Measurements from ENCODE around the gene LONP1.
"Not testable (repeated sequence)": the region's sequence is repeated elsewhere in the genome, so short reads cannot be mapped to it uniquely, and the experiment has no call there.

Gene LONP1

DNA sequence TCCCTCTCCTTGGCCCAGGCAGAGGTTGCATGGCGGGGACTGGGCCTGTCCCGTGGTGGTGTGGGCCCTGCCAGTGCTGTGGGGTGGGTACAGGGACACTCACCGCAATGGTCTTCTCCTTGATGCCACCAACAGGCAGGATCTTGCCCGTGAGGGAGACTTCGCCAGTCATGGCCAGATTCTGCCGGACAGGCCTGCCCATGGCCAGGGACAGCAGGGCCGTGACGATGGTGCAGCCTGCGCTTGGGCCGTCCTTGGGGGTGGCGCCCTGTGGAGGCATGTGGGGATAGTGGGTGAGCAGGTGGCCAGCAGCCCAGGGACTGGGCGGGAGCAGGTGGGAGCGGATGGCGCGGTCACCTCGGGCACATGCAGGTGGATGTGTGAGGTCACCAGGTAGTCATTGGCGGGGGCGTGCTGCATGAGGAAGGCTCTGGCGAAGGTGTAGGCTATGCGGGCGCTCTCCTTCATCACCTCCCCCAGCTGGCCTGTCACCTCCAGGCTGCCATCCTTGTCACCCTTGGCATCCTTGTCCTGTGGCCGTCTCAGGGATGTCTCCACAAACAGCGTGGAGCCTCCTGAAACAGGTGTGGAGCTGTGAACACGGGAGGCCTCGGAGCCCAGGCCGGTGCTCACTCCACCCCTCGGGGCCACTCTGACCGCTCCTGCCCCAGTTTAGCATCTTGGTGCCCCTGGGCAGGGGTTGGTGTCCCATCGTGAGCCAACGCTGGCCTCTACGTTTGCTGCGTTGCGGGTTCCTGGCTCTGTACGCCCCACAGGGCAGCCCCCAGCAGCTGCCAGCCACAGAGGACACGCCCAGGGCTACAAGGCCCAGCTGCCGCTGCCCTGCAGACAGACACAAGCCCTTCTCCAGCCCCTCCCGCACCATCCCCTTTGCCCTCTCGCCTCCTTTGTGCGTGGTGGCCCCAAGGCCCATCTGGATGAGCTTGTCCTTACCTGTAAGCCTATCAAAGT, 26.5 kb downstream of the LONP1 start:
- no peak for DNase-seq (ENCODE audit: low read depth in 2 of 2)

DNA sequence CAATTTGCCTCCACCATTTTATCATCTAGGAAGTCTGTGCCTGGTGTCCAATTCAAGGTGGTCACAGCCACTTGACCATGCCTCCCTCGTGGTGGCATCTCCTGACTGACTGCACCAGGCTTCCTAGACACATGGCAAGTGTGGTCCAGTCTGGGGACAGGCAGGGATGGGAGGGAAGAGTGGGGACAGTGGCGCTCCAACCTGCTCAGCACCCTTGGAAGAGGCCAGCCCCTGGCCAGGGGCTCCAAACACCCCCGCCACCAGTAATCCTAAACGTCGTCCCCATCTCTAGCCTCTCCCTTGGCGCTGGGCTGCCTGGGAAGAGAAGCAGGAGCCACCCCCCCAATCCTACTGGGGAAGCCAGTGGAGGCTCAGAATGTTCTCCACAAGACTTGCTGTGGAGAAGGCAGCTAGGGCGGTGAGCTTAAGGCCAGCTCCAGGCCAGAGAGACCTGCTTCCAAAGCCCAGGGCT, 27.2 kb downstream of the LONP1 start:
- DNase-seq (ENCODE audit: low read depth in 2 of 2) = no peak

DNA sequence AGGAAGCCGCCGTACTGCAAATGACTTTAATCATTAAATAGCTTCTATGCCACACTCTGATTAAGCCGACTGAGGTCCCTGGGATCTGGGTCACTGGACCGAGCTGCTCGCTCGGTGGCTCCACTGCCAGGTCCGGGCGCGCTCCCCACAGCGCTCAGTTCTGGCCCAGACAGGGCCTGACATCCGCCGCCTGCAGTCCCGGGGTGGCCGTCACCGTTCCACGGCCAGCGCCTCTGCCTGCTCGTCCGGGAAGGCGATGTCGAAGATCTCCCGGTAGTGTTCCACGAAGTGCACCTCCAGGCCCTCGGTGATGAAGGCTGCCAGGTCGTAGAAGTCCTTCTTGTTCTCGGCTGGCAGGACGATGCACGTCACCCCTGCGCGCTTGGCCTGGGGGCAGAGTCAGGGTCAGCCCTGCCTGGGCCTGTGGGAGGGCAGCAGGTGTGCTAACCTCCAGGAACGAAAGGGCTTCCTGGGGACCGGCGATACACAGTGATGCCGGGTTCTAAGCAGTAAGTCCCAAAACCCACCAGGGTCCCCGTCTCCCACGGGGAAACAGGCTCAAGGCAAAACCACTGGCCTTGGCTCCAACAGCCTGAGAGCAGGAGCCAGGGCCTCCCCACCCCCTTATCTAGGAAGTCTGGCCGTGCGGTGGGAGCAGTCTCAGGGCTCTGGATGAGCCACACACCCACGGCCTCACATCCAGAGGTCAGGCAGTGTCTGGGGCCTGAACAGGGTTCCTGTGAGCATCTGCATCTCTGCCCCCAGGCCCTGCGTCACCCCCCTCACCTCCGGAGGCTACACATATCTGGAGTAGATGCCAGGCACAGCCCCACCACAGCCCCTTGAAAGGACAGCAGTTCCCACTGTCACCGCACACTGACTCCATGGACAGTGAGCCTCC, 27.9 kb downstream of the LONP1 start:
- DNase-seq (ENCODE audit: low read depth in 2 of 2) = no peak

DNA sequence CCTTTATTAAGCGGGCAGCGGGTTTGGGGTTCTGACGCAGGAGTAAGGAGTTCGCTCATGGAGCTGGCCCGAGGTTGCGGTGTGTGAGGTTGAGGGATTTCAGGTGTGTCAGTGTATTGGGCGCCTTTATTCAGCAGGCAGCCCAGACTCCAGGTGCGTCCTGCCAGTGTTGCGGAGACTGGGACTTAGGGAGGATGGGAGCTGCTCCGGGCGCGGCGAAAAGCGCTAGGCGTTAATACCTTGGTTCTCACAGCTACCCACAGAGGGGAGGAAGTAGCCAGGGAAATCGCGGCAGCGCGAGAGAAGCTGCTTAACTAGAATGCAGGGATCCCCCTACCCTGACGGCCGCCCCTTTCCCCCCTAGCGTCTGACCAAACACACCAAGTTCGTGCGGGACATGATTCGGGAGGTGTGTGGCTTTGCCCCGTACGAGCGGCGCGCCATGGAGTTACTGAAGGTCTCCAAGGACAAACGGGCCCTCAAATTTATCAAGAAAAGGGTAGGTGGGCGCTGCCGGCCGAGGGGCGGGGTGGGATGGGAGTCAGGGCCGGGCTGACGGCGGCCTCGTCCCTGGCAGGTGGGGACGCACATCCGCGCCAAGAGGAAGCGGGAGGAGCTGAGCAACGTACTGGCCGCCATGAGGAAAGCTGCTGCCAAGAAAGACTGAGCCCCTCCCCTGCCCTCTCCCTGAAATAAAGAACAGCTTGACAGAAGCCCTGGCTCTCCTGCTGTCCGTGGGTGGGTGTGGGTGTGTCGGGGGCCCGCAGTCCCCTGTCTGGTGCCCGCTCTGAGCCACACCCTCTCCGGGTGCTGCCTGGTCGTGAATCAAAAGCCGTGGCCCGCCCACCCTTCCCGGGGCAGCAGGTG, 28.8 kb downstream of the LONP1 start:
- DNase-seq (ENCODE audit: low read depth in 2 of 2) = peak; percentile 42 to 62

DNA sequence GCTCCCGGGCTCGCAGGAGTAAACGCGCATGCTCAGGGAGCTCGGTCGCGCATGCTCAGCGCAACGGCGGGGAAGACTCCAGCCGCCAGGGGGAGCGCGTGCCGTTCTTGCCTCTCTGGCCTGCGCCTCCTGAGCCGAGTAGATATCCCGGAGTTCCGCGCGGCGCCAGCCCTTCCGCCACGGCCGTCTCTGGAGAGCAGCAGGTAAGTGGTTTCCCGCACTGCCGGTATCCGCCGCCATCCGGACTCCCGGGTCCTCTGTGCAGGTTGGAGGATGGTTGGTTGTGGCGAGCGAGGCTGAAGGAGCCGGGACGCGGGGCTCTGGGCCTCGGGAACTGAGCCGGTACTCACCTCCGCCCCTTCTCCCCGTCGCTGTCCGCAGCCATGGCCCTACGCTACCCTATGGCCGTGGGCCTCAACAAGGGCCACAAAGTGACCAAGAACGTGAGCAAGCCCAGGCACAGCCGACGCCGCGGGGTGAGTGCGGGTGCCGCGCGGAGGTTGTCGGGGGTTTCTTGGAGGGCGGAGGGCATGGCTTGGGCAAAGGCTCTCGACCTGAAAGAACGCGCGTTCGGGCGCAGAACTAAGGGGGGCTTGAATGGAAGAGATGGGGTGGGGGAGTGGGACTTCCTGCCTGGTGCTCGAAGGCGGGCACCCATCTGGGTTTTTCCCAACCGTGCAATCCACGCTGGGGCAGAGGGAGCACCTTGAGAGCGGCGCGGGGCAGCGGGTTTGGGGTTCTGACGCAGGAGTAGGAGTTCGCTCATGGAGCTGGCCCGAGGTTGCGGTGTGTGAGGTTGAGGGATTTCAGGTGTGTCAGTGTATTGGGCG, 29.6 kb downstream of the LONP1 start, which contains the start of gene RPL36:
TSS of gene RPL36 (plus strand) at position 171 of the 830 bp plus-strand sequence. CDS start at position 384, 213 bp downstream.
- peak; percentile 94 to 98 for DNase-seq (ENCODE audit: low read depth in 2 of 2)

DNA sequence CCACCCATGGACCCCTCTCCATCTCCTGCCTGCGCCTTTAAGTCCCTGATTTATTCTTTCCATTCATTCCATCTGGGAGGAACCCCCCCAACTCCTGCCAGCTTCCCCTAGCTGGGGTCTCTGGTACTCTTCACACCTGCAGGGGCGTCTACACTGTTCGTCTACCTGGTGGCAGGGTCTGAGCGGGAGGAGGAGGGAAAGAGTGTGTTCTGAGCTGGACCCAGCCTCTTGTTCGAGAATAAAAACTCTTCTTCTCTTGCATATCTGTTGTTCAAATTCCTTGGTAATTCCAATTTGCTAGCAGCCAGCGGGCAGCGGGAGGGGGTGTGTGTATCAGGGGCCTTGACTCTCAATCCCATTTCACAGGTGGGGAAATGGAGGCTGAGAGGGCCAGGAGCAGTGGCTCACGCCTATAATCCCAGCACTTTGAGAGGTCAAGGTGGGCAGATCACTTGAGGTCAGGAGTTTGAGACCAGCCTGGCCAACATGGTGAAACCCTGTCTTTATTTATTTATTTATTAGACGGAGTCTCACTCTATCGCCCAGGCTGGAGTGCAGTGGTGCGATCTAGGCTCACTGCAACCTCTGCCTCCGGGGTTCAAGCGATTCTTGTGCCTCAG, 31.6 kb downstream of the LONP1 start:
- not testable (repeated sequence) for DNase-seq (ENCODE audit: low read depth in 2 of 2)

DNA sequence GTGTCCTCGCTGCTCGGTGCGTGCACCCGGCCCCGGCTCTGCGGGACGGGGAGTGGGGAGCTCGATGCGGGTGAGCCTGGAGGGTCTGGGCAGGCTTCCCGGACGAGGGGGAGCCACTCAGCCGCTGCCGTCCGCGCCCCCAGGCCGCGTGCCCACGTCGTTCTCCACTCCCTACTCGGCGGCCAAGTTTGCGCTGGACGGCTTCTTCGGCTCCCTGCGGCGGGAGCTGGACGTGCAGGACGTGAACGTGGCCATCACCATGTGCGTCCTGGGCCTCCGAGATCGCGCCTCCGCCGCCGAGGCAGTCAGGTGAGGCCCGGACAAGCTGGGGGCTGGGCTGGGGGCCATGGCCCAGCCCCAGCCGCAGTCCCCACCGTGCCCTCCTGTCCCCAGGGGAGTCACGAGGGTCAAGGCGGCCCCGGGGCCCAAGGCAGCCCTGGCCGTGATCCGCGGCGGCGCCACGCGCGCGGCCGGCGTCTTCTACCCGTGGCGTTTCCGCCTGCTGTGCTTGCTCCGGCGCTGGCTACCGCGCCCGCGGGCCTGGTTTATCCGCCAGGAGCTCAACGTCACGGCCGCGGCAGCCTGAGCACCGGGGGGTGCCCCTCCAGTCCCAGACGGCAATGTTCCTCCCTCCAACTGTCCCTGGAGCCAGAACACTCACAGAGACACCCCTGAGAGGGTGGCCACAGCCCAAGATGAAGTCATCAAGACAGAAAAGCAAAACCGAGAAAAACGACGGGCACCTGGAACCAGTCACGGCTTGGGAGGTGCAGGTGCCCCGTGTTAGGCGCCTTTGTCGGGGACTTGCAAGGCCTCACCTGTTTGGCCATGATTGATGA, 32.4 kb downstream of the LONP1 start:
- DNase-seq (ENCODE audit: low read depth in 2 of 2) = no peak

DNA sequence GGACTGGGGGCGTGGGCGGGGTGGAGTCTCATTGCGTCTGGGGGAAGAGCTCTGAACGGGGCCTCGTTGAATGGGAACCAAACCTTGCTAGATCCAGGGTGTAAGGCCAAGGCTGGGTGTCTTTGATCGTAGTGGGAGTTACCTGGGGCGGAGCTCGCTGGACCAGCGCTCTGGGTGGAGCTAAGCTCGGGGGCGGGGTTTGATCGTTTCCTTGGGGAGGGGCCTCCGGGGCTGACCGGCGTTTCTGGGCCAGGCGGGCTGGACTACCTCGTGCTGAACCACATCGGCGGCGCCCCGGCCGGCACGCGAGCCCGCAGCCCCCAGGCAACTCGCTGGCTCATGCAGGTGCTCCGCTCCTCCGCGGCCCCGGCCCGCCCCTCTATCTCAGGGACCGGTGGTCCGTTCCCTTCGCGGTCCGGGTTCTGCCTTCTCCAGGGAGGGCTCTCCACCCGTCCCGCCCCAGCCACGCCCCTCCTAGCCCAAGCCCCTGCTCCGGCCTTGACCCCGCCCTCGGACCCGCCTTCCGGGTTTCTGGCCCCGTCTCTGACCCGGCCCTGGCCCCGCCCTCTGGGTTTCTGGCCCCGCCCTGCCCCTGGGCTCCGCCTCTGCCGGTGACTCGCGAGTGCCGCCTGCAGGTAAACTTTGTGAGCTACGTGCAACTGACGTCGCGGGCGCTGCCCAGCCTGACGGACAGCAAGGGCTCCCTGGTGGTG, 33.1 kb downstream of the LONP1 start:
- peak; percentile 91 to 95 for DNase-seq (ENCODE audit: low read depth in 2 of 2)

DNA sequence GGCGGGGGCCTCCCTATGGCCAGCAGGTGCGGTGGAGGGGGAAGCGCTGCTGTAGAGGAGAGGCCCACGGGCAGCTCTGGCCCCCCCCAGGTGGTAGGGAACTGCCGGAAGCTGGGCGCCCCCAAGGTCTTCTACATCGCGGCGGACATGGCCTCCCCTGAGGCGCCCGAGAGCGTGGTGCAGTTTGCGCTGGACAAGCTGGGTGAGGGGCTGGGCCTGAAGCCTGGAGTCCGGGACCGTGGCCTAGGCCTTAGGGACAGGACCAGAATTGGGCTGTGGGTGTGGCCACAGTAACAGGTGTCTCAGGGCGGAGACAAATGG, 33.7 kb downstream of the LONP1 start:
- no peak for DNase-seq (ENCODE audit: low read depth in 2 of 2)

DNA sequence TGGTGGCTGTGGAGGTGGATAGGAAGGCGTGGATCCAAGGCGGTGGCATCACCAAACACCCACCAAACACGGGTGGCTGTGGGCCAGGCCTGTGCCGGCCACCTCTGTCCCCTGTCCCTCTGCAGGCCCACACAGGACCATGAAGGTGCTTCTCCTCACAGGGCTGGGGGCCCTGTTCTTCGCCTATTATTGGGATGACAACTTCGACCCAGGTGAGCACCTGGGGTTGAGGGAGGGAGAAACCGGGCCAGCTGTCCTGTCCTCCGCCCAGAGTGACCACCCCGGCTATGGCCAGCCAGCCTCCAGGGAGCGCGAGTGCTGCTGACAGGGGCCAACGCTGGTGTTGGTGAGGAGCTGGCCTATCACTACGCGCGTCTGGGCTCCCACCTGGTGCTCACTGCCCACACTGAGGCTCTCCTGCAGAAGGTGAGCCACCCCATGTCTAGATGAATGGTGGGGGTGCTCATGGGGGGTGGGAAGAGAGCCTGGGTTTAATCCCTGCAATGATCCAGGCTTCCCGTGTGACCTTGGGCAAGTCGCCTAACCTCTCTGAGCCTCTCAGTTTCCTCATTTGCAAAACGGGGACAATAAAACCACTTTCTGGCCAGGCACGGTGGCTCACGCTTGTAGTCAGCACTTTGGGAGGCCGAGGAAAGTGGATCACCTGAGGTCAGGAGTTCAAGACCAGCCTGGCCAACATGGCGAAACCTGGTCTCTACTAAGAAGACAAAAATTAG, 35.1 kb downstream of the LONP1 start:
- no peak for DNase-seq (ENCODE audit: low read depth in 2 of 2)

DNA sequence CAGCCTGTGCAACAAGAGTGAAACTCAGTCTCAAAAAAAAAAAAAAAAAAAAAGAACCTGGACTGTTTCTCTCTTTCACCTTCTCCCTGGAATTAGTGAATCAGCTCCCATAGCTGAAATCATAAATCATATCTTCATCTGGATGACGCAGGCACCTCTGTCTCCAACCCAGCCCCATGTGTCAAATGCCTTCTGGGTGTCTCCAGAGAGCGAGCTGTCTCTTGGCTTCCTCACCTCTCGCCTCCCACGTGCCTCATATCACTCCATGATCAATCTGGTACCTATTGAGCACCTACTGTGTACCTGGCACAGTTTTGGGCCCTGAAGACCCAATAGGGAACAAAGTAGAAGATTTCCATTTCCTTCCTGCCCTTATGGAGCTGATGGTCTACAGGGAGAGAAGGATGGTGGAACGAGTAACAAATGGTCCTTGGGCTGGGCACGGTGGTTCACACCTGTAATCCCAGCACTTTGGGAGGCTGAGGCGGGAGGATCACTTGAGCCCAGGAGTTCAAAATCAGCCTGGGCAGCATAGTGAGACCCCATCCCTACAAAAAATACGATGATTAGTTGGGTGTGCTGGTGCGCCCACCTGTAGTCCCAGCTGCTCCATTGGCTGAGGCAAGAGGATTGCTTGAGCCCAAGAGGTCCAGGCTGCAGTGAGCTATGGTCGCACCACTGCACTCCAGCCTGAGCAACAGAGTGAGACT, 36.6 kb downstream of the LONP1 start:
- DNase-seq (ENCODE audit: low read depth in 2 of 2) = no peak

DNA sequence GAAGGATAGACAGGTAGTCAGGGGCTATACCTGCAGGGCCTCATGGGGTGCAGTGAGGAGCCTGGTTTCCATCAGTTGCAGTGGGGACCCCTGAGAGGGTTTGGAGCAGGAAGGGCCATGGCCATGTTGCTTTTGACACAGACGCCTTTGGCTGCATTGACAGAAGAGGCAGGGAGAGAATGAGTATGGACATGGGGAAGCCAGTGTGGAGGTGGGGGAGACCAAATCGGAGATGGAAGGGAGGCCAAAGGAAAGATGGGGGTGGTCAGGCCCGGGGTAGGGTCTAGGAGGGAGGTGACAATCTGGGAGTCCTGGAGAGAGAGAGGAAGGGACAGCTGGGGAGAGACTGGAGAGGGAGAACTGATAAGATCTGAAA, 37.9 kb downstream of the LONP1 start:
- no peak for DNase-seq (ENCODE audit: low read depth in 2 of 2)

DNA sequence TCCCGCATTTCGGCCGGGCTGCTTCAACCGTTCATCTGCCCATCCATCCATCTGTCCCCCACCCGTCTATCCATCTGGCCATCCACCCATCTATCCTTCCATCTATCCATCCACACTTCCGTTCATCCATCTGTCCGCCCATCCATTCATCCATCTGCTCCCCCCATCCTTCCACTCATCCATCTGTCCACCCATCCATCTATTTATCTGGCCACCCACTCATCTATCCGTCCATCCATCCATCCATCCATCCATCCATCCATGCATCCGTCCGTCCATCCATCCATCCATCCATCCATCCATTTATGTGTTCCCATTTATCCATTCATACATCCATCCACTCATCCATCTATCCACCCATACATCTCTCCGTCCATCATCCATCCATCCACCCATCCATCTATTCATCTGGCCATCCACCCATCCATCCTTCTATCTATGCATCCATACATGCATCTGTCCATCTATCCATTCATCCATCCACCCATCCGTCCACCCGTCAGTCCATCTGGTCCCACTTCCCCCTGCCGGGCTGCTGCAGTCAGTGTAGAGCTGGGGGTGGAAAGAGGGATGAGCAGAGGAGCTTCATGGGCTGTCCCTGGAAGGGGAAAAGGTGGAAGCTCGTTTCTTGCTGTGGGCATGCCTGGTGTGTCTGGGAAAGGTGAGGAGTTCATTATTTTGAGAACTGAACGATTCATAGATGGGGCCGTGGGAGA, 38.4 kb downstream of the LONP1 start:
- no peak for DNase-seq (ENCODE audit: low read depth in 2 of 2)

DNA sequence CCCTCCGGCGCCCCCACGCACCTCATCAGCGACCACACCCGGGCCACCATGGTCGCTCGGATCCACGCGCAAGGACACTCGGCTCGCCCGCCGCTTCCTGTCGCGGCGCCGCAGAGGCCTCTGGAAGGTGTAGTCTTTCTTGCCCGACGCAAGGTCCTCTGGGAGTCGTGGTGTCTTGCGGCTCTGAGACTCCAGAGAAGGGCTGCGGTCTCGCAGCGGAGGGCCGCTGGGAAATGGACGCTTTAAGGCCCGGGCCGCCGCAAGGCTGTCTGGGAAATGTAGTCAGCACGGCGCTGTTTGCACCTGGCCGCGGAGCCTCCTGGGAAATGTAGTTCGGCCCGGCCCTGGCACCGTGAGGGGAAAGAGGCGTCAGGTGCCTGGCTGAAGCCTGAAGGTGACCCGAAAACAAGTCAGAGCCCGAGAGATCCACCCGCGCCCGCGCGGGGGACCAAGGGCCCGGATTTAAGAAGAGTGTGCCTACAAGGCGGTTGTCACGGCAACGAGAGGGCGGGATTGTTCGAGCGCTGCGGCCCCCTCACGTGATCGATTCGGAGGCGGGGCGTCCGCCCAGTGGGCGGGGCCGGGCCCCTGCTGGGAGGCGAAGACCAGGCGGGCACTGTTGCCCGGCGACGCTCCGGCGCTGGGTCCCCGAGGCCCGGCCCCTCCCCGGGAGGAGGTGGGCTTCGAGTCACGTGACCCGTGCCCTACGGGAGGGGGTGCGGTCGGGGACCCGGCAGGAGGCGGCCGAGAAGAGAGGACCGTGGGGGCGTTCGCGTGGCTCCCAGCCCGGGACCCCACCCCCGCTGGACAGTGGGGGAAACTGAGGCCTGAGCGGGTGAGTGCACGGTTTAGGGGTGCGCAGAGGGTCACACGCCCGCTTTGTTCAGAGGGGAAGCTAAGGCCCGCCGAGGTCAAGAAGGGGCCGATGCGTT, 39.2 kb downstream of the LONP1 start, which contains the start of the genes HSD11B1L and MICOS13:
TSS of gene HSD11B1L (plus strand) at position 591 of the 932 bp plus-strand sequence. CDS start 3,806 bp downstream, outside the sequence.
TSS of gene MICOS13 (minus strand) at position 80 of the 932 bp plus-strand sequence. CDS start at position 50, 30 bp downstream.
- DNase-seq (ENCODE audit: low read depth in 2 of 2) = peak; percentile 94 to 97

DNA sequence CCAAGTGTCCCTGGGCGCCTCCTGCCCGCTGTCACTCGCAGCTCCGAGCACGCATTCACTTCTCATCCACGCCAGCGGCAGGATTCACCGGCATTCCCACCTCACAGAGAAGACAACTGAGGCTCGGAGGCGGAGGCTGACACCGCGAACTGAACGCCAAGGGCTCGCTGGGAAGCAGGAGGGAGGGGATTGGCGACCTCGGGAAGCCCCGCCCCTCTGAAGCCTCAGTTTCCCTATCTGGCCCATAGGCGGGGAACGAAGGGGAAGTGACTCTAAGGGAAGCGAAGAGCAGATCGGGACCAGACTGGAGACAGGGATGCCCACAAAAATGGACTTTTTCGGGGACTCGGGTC, 39.9 kb downstream of the LONP1 start:
- no peak for DNase-seq (ENCODE audit: low read depth in 2 of 2)

All from activated CD8-positive, alpha-beta memory T cell treated with anti-CD3 and anti-CD28 coated beads for 4 hours (primary cell).